HUDEP-2 (cell line): ENCODE results near the gene CSMD2.
A peak's percentile ranks its signal among the peaks of the same experiment; 100 is the strongest.

ENCODE experiments used
- DNase-seq, 76 experiments: peaks; one replicate each; lab custom pipeline; 2025; ENCODE audit not compliant: unreplicated experiment in 76 of 76; lab: John Stamatoyannopoulos, UW

Gene CSMD2

DNA sequence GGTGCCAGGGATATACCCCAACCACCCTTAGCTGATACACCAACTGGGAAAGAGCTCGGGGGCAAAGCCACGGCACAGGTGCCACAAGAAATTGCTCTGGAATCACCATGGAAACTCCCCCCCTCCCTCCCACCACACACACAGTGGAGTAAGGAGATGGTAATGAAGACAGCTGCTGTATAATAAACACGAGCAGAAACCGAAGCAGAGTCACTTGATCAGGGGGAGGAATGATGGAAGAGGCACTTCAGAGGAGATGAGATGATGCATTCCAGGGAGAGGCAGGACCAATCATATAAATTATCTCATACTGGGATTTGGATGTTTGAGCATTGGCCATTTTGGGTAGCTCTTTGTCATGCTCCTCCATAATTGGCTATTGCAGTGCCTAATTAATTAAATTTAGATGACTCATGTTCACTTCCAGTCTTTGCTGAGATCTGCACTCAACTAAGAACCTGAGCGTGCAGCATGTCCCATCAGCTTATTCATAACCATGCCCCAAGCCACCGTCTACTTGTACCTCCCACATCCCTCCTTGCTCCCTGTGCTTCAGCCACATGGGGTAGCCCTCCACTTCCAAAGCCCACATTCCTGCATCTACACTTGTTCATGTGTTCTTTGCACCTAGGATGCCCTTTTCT is 503.1 kb downstream of the CSMD2 start:
- DNase-seq, result no peak

DNA sequence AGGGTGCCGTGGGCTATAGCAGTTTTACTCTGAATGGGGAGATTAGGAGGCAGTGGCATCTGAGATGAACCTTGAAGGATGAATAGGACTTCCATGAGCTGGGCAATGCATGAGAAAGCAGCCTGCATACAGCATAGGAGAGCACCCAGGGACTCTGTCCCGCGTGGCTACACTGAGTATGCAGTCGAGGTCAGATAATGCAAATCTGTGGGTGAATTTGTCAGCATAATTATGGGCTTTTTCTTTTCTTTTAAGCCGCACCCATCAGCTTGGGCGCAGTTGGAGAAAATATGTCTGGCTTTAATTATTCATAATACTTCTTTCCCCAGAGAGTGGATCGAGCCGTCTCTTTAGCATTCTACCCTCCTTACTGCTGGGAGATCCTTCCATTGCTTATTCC is 504.1 kb downstream of the CSMD2 start:
- DNase-seq, result no peak

DNA sequence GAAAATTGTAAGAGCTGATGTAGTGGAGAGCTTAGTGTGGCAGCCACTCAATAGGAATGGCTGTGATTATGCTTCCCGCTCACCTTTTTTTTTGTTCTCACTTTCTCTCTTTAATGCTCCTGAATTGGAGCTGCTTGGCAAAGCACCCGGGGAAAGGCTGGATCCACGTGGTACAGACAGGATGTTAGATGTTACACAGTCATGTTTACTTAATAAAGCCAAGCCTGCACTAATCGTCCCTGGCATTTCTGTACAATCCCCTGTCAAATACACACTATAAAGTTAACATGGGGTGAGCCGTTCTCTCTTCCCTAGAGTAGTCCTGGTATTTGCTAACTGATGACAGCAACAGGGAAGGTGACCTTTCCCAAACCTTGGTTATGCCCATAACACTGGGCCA is 504.8 kb downstream of the CSMD2 start:
- no peak for DNase-seq

DNA sequence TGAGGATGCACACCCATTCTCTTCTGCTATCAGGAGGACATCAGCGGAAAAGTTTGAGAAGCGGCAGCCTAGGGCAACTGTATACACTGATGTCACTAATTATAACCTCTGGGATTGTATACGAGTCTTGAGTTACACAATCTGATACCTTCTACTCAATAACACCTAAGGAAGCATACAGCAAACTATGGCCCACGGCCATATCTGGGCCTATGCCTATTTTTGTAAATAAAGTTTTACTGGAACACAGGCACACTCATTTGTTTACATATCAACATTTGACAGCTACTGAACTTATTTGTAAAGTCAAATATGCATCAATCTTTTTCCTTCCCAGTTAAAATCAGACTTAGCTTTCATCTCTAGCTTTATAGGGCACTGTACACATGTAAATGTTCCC is 505.4 kb downstream of the CSMD2 start:
- no peak for DNase-seq

DNA sequence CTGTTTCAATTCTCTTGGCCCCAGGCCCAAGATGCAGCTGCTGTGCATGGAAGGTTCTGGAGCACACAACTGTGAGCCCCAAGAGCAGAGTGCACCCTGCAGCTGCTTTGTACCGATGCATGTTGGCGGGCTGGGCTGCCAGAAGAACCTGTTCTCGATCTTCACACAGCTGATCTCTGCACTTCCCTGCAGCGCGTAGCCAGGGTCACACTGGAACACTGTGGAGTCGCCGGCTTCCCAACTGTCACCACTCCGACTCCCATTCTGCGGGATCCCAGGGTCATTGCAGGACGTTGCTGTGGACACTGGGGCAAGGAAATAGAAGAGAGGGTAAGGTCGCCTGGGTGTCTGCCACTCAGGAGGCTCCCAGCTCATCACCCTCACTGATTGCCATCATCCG is 507.2 kb downstream of the CSMD2 start:
- no peak for DNase-seq

DNA sequence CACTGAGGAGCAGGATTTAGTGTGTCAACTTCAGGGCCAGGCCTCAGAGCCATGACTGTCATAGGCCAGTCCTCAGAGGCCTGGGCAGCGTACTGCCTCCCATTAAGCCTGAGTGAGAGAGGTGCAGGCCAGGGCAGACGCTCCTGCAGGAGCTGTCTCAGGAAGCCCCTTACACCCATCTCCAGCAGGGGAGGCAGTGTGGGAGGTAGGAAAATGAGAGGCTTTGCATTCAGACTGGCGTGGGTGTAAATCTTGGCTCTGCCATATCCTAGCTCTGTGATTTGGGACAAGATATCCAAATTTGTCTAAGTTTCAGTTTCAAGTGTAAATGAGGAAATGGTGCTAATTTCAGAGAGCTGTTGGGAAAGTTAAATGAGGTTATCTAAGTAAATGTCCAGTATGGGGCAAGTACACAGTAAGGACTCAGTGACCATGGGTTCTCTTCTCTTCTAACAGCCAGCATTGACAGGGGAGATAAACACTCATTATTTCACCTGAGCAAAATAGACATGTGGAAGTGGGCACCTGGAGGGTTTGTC is 508.5 kb downstream of the CSMD2 start:
- DNase-seq, result no peak

DNA sequence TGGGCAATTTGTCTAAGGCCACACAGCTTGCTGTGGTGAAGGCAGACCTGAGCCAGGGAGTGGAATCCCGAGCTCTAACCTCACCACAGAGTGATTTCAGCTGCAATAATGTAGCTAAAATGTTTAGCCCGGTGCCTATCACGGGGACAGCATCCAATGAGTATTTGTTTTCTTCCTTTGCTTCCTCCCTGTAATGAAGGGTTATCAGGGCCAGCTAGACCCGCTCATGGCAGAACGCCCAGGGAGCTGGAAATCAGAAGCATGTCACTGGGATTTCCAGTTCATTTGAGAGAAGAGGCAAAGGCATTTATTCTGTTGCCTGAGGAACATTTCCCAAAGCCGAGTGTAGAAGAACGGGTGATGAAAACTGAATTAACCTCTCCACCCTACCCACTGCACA is 509.5 kb downstream of the CSMD2 start:
- DNase-seq, result no peak

DNA sequence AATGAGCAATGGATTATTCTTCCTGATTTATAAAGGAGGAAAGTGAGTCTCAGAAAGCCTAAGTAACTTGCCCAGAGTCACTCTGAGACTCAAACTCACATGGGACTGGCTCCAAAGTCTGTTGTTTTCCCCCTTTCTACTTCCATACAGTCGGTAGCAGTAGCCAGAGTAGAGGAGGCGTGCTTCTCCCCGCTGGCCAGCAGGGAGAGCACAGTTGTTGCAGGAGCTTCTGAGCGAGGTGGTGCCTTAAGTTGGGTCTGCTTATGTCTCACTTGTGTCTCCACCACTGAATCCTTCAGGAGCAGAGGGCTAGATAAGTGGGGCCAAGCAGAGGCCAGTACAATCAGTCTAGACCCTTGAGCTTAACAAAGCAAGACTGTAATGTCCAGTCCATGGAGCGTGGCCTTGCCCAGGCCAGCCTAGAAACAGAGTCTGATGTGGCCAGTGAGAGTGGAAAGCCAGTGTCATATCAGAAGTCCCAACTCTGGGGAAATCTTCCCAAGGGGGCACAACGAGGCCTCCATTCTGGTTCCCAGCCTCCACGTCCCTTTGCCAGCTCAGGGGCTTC is 510.7 kb downstream of the CSMD2 start:
- peak in 3 of 76 experiments; percentile 6 to 19 (median 6) for DNase-seq

DNA sequence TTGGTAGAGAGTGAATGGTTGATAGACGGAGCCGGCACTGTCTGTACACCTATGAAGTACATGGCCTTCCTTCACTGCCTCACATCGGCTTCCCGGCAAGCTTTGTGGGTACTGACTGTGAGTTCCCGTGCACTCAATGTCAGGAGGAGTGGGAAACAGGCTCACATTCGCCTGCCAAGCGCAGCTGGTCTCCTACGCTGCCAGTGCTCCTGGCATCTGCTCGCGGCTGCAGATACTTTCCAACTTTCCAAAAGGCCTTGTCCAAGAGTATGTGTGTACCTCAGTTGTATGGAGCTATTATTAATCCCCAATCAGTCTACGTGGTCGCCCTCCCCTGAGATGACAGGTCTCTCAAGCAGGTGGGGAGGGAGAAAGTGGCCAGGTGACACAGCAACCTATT is 511.8 kb downstream of the CSMD2 start:
- no peak for DNase-seq

DNA sequence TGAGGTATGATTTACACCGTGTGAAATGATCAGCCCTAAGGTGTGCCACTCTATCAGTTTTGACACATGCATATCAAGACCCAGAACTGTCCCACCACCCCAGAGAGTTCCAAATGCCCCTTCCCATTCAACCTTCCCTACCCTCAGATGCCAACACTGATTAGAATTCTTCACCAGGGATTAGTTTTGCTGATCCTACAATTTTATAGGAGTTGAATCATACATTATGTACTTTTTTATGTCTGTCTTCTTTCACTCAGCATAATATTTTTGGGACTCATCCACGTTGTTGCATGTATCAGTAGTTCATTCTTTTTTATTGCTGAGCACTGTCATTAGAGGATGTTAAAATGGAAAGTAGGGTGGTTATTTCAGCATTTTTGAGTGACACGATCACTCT is 514.3 kb downstream of the CSMD2 start:
- no peak for DNase-seq

DNA sequence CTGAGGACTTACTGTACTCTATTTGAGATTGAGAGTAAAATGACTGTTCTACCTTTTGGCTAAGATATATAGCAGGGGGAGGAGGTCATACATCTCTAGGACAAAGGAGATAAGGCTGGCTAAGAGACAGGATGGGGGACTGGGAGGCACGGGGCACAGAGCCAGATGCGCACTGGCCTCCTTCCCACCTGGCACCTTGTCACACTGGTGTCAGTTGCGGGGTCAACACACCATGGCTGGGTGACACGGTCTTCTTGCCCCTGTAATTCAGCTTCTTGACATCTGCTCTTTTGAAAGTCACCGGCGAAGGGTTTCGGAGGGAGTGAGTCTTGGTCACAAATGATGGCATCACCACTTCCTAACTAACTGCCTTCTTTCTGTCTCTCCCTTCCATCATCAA is 515.3 kb downstream of the CSMD2 start:
- no peak for DNase-seq

DNA sequence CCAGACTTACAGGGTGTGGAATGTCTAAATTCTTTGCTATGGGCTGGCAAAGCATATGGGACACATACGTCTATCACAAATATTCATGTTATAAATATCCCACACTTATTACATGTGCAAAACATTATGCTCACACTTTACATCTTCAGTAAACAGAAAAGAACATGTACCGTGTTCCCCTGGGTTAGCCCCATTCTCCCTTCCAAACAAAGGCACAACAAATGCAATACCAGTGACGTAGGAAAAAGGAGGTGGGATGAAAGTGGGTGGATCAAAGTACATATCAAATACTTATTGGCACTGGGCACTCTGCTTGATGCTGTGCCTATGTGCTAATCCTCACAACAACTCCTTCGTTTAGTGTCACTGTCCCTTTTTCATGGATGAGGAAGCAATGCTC is 521.8 kb downstream of the CSMD2 start:
- no peak for DNase-seq

DNA sequence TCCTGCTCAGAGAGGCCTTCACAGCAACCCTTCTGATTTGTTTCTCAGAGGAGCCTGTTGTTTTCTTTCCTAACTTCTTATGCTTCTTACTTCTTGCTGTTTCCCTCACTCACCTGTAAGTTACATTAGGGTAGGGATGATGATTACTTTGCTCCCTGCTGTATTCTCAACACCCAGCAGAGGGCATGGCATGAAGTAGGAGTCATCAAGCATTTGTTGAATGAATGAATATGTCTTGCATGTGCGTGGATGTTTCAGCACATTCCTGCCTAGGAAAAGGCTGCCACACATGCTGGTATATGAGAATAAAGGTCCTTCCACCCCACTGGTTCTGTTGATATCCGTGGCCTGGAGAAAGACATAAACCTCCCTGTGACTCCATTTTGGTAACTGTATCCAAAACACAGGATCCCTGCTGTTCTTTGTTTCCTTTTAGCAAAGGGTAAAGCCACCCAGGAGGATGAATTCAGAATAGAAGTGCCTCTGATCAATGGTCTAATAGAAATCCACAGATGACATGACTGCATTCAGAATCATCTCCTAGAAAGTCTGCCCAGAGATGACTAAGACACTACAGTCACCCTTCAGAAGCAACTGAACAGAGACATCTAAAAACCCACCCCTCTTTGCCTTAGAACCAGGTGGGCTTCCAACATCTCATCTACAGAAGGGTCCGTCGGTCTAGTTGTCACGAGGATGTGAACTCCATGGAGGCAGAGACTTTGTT is 523.8 kb downstream of the CSMD2 start:
- DNase-seq, result peak in 3 of 76 experiments; percentile 5 to 30 (median 8)

DNA sequence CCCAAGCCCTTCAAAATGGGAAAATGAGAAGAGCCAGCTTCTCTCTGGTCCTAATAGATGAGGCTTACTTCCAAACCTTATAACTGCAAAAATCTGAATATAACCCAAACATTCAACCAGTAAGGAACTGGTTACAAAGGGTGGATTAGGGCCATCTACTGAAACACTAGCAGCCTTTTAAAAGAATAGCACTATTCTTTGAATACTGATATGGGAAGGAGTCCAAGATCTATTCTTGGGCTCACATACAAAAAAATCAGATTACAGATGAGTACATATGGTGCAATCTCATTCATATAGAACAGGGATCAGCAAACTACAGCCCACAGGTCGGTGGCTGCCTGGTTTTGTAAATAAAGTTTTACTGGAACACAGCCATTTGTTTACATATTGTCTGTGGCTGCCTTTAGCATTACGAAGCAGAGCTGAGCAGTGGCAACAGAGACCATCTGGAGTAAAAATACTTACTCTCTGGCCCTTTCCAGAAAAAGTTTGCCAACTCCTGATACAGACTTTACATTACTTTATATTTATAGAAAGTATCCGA is 524.8 kb downstream of the CSMD2 start:
- no peak for DNase-seq

DNA sequence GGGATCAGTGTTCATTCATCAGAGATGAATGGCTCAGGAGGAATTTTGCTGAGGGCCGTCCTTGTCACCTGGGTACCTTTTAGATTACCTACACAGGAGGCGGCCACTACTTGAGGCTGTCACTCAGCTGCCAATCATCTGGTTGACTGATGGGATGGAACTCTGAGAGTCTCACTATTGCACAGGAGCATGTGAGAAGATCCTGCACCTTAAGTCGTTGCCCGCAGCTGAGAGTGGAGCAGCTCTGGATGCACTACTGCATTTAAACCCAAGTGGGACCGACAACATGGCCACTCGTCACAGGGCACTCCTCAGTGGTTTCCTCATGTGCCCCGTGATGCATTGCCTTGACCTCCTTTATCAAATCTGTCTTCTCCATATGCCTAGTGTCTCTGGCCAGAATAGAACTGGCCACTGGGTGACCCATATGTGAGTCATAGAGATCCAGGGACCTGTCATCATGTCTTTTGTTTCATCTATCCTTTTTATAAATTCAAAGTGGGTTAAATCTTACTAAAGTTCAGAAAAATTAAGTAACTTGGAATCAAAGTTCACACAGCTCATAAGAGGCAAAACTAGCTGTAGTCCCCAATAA is 527.1 kb downstream of the CSMD2 start:
- DNase-seq, result no peak

DNA sequence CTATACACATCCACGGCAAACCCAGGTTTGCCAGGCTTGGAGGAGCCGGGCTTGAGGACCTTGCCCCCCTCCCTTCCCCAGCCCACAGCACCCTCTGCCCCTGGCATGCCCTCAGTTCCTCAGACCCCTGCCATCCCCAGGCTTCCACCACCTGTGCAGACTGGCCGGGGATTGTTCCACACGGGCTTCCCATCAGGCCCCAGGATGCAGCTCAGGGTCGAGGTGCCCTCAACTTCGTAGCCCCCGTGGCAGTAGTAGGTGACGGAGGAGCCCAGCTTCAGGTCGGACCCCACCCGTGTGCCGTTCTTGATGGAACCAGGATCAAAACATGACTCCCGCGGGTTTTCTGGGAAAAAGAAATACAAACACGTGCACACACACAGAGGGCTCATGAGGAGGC is 528.8 kb downstream of the CSMD2 start:
- DNase-seq, result no peak

DNA sequence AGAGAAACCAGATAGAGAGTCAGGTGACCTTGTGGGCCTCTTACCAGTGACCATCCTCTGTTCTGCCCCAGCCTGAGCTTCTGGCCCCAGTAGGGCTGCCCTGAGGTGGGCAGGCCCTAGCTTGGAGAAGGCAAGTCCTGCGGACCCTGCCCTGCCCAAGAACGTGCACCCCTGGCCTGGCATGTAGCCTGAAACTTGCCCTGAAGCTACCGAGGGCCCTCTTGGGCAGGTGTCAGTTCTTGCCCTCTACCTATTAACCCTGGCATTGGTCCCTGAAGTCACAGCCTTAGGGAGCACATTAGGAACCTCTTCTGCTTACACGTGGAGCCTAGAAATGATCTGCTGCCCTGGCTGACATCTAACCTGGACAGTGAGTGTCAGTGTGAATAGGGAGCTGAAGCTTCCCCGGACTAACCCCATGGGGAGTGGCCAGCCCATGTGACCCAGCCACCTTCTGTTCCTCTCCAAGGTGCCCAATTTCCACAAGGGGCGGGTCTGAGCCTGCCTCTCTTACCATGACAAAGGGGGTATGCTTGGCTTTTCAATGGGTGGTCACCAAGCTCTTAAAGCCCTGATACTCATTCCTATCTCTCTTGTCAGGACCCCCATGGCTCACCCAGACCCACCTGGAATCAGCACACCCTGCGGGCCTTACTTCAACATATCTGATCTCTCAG is 529.6 kb downstream of the CSMD2 start:
- no peak for DNase-seq

DNA sequence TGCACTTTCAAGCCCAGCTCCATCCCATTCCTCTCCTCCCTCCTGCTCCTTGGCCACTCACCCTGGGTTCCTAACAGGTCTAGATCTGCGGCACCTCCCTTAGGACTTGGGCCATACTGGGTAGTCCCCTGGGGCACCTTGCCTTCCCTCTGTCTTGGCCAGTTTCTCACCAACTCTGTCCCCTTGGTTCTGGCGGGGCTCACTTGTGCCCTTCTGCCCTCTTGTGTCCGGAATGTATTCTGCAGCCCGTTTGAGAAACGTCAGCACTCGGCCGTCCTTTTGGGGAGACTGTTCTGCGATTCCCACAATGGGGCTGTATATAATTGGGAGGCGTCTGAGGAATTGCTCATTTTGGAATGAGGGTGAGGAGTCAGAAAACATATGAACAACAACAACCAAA is 530.2 kb downstream of the CSMD2 start:
- DNase-seq, result peak in 27 of 76 experiments; percentile 1 to 50 (median 14)

DNA sequence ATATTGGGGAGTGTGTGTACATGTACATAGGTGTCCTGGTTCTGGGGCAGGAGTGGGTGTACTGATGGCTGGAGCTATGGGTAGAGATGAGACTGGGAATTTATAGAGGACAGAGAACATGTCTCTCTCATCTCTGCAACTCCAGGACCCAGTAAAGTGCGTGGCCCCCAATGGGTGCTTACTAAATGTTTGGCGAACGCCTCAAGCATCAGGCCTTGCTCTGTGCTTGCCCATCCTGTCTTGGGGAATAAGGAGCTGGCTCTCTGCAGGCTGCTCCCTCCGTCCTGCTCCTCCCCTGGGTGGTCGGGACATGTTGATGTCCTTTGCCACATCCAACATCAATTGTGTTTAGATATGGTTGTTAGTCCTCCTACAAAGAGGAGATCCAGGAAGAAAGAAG is 530.9 kb downstream of the CSMD2 start:
- no peak for DNase-seq

DNA sequence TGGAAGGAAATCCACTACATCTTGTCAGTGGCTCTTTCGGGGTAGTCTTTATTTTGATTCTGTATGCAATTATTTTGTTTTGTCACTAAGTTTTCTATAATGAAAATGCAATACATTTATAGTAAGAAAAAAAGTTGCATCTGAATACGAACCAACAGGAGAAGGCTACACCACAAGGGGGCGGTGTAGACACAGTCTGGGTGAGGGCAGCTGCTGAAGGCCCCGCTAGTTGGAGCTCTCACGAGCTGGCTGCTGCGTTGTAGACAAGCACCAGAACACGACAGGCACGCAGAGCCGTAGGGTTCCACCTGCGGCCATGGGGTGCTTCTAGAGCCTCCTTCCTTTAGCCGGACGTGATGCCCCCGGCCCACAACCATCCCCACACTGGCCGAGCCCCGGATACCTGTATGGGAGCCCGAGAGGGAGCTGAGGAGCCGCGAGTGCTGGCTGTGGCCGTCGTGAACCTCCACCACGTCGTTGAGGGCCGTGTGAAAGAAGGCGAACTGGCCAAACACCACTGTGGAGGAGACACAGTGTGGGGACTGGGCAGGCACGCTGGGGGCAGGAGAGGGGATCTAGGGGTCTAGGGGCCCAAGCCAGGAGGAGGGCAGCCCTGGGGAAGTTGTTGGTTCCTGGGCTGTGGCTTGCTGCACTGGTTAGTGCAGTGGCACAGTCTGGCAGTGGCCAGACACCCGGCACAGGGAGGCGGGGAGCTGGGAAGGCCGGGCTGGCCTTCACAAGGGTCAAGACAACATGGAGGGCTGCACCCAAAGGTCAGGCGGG is 531.8 kb downstream of the CSMD2 start:
- DNase-seq, result peak in 73 of 76 experiments; percentile 15 to 86 (median 68)
